ENCODE data around the gene FUCA1. TPM values are rescaled to one million over a fixed set of nuclear protein-coding genes. Genes with fewer than 3 reads are reported as not detected.

Gene FUCA1
- total RNA-seq, 4 donors from 2014 or later: 30.4 to 231 (median 92.9) TPM

- 82 to 100% methylated on average over 1 to 3 of the region's 3 CpGs for WGBS, 2 donors (ENCODE audit: low coverage in 1 of 2)
- Histone ChIP-seq H3K4me1 (peaks cover under 1 to 8% (median 2%) of the 10 kb centered on the region in 4 donors), H3K4me3 (no peak overlapping the region), H3K9me3 (no peaks in the 10 kb centered on the region), H3K27me3 (no peaks in the 10 kb centered on the region), H3K27ac (no peak overlapping the region), H3K36me3 (no peaks in the 10 kb centered on the region)
- DNase-seq: no peak
- TF ChIP-seq POLR2A (IDR thresholded peaks at IDR 0.05) (no peak), POLR2AphosphoS5 (IDR thresholded peaks at IDR 0.05) (no peak), EP300 (IDR thresholded peaks at IDR 0.05; ENCODE audit: low read depth) (no peak), CTCF (IDR thresholded peaks at IDR 0.05) (no peak)
- intact Hi-C loops (cut with DNase I; ENCODE audit: low total_unique reads) (no loop called here), in situ Hi-C loops (cut with MboI; ENCODE audit: low pct_ligation_motif_present in 1 of 4, low pct_unique_long_range_greater_than_20kb in 1 of 4, low sequenced_read_pairs in 3 of 4) (no loop called here)
Measured at GRCh38 chr1:23872421-23872820, 4.3 kb upstream of the FUCA1 start.

DNA sequence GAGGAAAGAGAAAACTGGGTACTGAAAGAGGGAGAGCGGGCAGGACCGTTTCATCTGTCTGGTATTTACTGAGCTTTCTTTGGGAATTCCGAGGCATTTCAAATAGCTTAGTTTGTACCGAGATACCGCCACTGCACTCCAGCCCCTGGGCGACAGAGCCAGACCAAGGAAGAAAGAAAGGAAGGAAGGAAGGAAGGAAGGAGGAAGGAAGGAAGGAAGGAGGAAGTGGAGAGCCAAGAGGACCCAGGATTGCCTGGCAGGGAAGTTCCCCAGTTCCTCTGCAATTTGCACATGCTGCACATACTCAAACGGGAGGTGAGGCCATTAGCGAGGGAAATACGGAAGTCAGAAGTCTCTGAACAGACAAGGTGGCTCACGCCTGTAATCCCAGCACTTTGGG, 961 bp upstream of the FUCA1 start:
- in situ Hi-C loops (cut with MboI; ENCODE audit: low pct_ligation_motif_present in 1 of 4, low pct_unique_long_range_greater_than_20kb in 1 of 4, low sequenced_read_pairs in 3 of 4) (loop anchor here in 1 of 4 donors (10.0 kb wide), 1 partner anchor 64 kb away; the partner anchor contains the start of gene GALE), intact Hi-C loops (cut with DNase I; ENCODE audit: low total_unique reads) (loop anchor here (10.0 kb wide), 1 partner anchor 64 kb away; the partner anchor contains the start of gene GALE)
- Histone ChIP-seq H3K4me3 (peak overlapping the region in 3 of 4 donors; percentile 64 to 88 (median 67)), H3K27me3 (no peaks in the 10 kb centered on the region), H3K27ac (peak overlapping the region; percentile 76 to 88 (median 84)), H3K9me3 (no peaks in the 10 kb centered on the region), H3K4me1 (peaks cover 2 to 29% (median 20%) of the 10 kb centered on the region in 4 donors), H3K36me3 (peaks cover 0 to 7% (median 0%) of the 10 kb centered on the region in 4 donors)
- WGBS, 2 donors (ENCODE audit: low coverage in 1 of 2): 68 to 73% methylated on average over 9 to 10 of the region's 10 CpGs
- no peak for DNase-seq
- TF ChIP-seq POLR2AphosphoS5 (IDR thresholded peaks at IDR 0.05): no peak

DNA sequence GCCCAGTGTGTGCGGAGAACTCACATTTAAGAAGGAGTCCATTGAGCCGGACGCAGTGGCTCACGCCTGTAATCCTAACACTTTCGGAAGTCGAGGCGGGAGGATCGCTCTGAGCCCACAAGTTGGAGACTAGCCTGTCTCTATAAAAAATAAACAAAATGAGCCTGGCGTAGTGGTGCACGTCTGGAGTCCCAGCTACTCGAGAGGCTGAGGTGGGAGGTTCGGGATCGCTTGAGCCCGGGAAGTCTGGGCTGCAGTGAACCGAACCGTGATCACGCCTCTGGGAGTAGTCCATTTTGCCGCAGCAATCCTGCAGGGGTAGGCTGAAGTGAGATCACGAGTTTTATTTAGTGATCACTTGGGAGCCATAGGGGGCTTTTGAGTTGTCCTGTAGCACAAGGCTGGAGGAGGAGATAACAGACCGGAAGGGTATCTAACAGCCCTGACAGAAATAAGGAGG, 497 bp upstream of the FUCA1 start:
- DNase-seq: no peak
- peak in 4 of 5 experiments; percentile 10 to 50 (median 31) for TF ChIP-seq CTCF (IDR thresholded peaks at IDR 0.05)
- TF ChIP-seq EP300 (IDR thresholded peaks at IDR 0.05; ENCODE audit: low read depth): no peak
- no peak for TF ChIP-seq POLR2A (IDR thresholded peaks at IDR 0.05)
- TF ChIP-seq POLR2AphosphoS5 (IDR thresholded peaks at IDR 0.05): no peak
- intact Hi-C loops (cut with DNase I; ENCODE audit: low total_unique reads): loop anchor here (10.0 kb wide), 1 partner anchor 64 kb away; the partner anchor contains the start of gene GALE

GRCh38 chr1:23867542-23867894, 572 bp downstream of the FUCA1 start:
- H3K36me3 ChIP-seq: peaks cover 0 to 19% (median 3%) of the 10 kb centered on the region in 4 donors
- DNase-seq: no peak
- in situ Hi-C loops (cut with MboI; ENCODE audit: low pct_ligation_motif_present in 1 of 4, low pct_unique_long_range_greater_than_20kb in 1 of 4, low sequenced_read_pairs in 3 of 4): loop anchor here in 1 of 4 donors (10.0 kb wide), 1 partner anchor 63 kb away; the partner anchor contains the start of gene GALE
- no peaks in the 10 kb centered on the region for H3K9me3 ChIP-seq
- peak overlapping the region; percentile 64 to 89 (median 78) for H3K4me3 ChIP-seq
- no peaks in the 10 kb centered on the region for H3K27me3 ChIP-seq
- peak overlapping the region; percentile 76 to 88 (median 84) for H3K27ac ChIP-seq
- 4% methylated on average over 17 of the region's 17 CpGs; no CpG with 5 or more reads in 1 of the 2 donors for WGBS, 2 donors (ENCODE audit: low coverage in 1 of 2)
- H3K4me1 ChIP-seq: peaks cover 2 to 29% (median 20%) of the 10 kb centered on the region in 4 donors
- no peak for TF ChIP-seq POLR2AphosphoS5 (IDR thresholded peaks at IDR 0.05)
- intact Hi-C loops (cut with DNase I; ENCODE audit: low total_unique reads): loop anchor here (10.0 kb wide), 1 partner anchor 63 kb away; the partner anchor contains the start of gene GALE

More for the DNA sequence above, 497 bp upstream of the FUCA1 start:
- 14 to 17% methylated on average over 10 to 20 of the region's 20 CpGs for WGBS, 2 donors (ENCODE audit: low coverage in 1 of 2)
- peaks cover 0 to 8% (median 0%) of the 10 kb centered on the region in 4 donors for H3K36me3 ChIP-seq
- in situ Hi-C loops (cut with MboI; ENCODE audit: low pct_ligation_motif_present in 1 of 4, low pct_unique_long_range_greater_than_20kb in 1 of 4, low sequenced_read_pairs in 3 of 4): loop anchor here in 1 of 4 donors (10.0 kb wide), 1 partner anchor 64 kb away; the partner anchor contains the start of gene GALE
- peak overlapping the region; percentile 76 to 88 (median 84) for H3K27ac ChIP-seq
- no peaks in the 10 kb centered on the region for H3K9me3 ChIP-seq
- H3K4me3 ChIP-seq: peak overlapping the region in 3 of 4 donors; percentile 64 to 88 (median 67)
- no peaks in the 10 kb centered on the region for H3K27me3 ChIP-seq
- H3K4me1 ChIP-seq: peaks cover 2 to 29% (median 20%) of the 10 kb centered on the region in 4 donors

DNA sequence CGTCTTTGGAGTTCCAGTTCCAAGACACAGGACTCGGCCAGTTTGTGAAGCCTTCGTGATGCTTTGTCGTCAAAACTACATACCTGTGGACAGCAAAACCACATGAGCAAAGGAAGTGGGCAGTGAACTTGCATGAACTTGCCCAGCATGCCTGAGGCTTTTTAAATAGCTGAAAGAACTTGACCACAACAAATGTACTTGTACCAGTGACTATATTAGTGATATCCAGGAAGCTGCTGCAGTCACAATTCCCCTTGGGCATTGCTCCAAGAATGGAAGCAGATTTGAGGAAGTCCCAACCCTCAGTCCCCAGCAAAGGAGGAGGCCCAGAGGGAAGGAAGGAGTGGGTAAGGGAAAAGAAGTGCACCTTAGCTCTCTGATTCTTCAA, 2.6 kb downstream of the FUCA1 start:
- Histone ChIP-seq H3K27ac (peak overlapping the region in 3 of 4 donors; percentile 3 to 85 (median 14)), H3K4me1 (peaks cover 2 to 29% (median 20%) of the 10 kb centered on the region in 4 donors), H3K9me3 (no peaks in the 10 kb centered on the region), H3K4me3 (no peak overlapping the region), H3K27me3 (no peaks in the 10 kb centered on the region), H3K36me3 (peaks cover 0 to 27% (median 4%) of the 10 kb centered on the region in 4 donors)
- in situ Hi-C loops (cut with MboI; ENCODE audit: low pct_ligation_motif_present in 1 of 4, low pct_unique_long_range_greater_than_20kb in 1 of 4, low sequenced_read_pairs in 3 of 4): loop anchor here in 1 of 4 donors (10.0 kb wide), 1 partner anchor 61 kb away; the partner anchor contains the start of gene GALE
- intact Hi-C loops (cut with DNase I; ENCODE audit: low total_unique reads): loop anchor here (10.0 kb wide), 1 partner anchor 61 kb away; the partner anchor contains the start of gene GALE
- TF ChIP-seq POLR2A (IDR thresholded peaks at IDR 0.05) (no peak), POLR2AphosphoS5 (IDR thresholded peaks at IDR 0.05) (no peak), CTCF (IDR thresholded peaks at IDR 0.05) (no peak), EP300 (IDR thresholded peaks at IDR 0.05; ENCODE audit: low read depth) (no peak)
- WGBS, 2 donors (ENCODE audit: low coverage in 1 of 2): 78% methylated on average over 4 of the region's 4 CpGs; no CpG with 5 or more reads in 1 of the 2 donors
- DNase-seq: peak; percentile 37

All from transverse colon (tissue), 4 donors.